Measurements from ENCODE around the gene FGF5.
A peak's percentile ranks its signal among the peaks of the same experiment; 100 is the strongest.
"Not testable (repeated sequence)": the region's sequence is repeated elsewhere in the genome, so short reads cannot be mapped to it uniquely, and the experiment has no call there.

Gene FGF5

DNA sequence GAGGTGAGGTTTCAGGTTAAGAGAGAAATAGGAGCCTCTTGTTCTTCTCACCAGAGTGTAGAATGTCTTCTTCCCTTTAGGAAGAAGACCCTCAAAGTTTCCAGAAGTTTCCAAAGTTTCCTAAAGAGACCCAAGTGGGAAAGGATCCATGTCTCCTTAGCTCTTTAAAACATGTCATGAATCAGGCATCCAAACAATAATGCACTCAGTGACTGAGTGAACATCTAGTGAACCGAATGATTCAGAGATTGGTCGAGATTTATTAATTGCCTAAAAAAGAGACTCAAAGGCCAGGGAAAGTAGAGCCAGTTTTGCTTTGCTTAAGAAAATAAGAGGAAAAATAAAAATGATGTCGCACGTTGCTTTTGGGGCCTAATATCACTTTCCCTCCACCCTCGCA is 29.4 kb downstream of the FGF5 start:
- no peak for DNase-seq (ENCODE audit: low read depth)

DNA sequence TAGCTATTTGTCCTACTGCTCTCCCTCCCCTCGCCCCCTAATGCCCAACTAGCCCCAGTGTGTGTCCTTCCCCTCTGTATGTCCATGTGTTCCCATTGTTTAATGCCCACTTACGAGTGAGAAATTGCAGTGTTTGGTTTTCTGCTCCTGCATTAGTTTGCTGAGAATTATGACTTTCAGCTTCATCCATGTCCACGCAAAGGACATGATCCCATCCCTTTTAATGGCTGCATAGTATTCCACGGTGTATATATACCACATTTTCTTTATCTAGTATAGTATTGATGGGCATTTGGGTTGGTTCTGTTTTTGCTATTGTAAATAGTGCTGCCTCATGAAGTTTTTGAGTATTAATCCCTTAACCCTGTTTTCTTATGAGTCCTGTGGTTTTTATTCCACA is 35.4 kb downstream of the FGF5 start:
- no peak for DNase-seq (ENCODE audit: low read depth)

DNA sequence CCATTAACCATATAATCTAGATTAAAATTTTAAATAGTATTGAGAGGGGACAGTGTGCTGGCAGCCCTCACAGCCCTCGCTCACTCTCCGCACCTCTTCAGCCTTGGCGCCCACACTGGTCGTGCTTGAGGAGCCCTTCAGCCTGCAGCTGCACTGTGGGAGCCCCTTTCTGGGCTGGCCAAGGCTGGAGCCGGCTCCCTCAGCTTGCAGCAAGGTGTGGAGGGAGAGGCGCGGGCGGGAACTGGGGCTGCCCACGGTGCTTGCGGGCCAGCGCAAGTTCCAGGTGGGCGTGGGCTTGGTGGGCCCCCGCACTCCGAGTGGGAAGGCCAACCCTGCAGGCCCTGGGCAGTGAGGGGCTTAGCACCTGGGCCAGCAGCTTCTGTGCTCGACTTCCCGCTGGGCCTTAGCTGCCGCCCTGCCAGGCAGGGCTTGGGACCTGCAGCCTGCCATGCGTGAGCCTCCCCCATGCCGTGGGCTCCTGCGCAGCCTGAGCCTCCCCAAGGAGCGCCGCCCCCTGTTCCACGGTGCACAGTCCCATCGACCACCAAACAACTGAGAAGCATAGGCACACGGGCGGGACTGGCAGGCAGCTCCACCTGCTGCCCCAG is 36.3 kb downstream of the FGF5 start:
- DNase-seq (ENCODE audit: low read depth) = no peak

DNA sequence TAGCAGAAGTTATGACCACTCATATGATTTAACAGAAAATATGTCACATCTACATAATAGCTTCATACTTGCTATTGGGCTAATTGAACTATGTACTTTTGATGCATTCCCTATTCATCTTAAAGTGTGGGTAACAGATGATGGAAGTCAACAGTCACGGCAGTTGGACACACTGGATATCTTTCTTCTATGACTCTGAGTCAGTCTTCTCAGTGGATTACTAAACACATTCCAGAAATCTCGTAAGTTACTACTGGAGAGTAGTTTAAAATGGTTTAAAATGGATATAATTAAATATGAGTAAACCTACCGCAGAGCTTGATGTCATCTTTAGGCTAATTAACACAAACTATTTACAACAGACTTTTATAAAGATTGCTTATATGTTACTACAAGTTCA is 39.0 kb downstream of the FGF5 start:
- DNase-seq (ENCODE audit: low read depth) = no peak

DNA sequence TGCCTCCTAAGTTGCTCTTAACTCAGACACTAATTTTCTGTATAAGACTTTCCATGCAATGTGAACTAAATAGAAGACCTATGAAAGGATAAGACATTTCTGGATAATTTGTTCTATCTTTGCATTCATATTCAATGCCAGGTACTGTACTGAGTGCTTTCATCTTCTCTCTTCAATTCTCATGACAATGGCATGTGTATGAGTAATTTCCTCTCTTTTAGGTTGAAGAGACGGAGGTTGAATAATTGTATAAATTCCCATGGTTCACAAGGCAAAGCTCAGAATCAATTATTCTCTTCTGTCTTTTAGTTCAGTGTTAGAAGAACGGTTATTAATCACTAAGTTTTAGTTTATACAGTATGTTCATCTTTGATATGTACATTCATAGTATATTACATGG is 39.8 kb downstream of the FGF5 start:
- DNase-seq (ENCODE audit: low read depth) = no peak

DNA sequence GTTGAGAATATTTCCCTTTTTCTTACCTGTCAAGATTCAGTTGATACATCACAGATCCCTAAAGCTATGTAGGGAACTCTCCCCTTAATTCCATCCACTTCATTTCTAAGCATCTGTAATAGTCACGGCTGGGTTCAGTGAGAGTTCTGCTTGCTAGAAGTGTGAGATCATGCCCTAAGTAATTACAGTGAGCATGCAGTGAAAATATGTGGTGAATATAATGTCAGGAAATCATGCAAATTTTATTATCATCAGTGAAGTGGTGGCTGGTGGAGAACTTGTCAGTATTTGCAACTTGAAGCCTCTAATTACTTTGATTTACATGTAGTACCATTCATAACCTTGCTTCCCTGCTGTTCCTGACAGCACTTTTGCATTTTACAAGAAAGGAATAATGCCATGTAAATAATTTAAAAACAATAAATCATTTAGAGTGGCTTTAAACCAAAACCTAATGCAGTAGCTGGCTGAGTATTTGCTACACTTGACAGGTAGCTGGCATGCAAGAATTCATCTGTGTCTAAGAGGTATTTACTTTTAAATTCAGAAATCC is 40.8 kb downstream of the FGF5 start:
- no peak for DNase-seq (ENCODE audit: low read depth)

DNA sequence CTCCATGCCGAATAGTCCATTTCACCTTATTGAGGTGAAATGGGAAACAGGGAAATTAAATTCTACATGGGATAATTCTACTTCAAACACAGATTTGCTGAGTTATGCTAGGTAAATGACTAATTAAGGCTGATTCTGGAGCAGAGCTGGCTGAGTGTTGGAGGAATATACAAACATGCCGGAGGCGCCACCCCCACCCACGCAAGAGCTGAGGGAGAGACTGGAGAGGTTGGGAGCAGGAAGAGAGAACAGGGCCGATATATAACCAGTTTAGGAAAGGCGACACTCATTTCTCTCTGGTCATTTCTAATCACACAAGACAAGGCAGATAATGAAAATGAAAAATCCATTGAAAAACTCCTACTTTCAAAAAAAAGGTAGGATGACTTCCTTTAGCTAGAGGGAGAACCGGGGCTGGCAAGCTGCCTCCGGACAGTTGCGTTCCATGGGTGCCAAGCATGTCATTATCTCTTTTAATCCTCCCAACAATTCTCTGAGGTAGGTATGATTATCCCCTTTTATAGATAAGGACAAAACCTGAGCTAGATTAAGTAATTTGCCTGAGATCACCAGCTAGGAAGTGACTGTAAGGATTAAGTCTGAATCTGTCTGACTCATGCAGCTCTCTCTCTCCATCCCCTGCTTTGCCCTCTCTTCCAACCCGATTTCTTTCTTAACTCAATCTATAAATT is 41.5 kb downstream of the FGF5 start:
- DNase-seq (ENCODE audit: low read depth) = no peak

DNA sequence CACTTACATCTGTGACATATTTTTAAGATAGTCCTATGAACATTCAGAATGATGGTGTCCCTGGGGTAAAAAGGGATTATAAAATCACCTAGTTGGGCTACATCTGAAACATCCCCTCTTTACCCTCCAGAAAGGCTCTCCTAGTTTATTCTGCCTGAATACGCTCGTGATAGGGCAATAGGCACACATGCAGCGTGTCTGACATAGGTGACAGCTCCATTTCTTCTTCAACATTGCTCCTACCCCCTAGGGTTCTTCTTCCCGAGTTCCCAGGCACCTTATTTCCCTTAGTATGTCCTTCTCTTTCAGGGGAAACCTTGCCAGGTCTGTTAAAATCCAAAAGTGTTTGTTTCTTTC is 42.0 kb downstream of the FGF5 start:
- no peak for DNase-seq (ENCODE audit: low read depth)

DNA sequence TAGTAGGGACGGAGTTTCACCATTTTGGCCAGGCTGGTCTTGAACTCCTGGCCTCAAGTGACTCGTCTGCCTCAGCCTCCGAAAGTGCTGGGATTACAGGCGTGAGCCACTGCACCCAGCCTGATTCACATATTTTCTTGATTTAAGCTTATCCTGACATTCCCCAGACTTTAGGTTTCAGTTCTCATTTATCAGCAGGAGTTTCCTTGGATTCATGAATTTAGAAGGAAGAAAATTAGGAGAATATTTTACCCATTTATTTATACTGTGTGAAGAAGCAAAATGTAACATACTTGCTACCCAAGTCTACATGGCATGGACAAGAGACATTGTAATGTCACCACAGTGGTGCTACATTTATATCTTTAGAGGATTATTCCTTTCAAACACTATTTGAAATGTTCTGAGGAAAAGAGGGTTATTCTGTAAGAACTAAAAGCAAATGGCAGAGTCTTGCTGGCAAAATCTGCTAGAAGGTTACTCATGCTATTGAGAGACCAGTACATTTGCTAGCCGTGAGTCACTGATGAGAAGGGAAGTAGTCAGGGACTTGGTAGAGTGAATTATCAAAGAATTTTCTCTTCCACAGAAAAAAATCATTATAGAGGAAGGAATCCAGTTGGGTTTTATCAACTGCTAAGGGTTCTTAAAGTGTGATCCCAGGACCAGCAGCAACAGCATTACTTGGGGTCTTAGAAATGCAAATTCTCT is 43.0 kb downstream of the FGF5 start:
- DNase-seq (ENCODE audit: low read depth) = no peak

DNA sequence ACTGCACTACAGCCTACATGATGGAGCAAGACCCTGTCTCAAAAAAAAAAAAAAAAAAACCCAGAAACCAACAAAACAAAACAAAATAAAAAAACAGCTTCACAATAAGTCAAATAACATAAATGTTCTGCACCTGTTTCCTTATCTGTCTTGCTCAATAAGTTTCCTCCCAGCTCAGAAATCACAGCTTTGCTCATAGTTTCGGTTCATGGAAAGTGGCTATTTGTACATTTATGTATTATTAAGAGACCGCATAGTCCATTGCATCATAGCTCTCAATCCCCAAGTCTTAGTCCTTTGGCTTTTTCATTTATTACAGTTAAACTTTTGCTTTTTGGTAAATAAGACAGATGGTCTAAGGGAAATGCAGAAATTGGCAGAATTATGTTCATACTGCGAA is 44.7 kb downstream of the FGF5 start:
- DNase-seq (ENCODE audit: low read depth) = no peak

DNA sequence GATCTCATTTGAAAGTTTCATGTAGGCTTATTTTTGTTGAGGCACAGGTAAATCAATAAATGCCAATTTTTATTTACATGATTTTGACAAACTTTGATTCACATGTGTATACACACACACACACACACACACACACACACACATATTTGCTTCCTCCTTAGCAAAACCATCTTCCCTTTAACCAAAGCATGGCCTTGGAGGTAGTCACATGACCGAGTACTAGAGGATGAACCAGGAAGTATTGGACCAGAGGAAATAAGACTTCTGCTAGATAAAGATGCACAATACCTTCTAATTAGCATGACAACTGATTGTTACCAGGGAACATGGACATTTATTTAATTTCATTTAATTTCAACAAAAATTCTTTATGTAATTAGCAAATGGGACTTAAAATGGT is 45.7 kb downstream of the FGF5 start:
- DNase-seq (ENCODE audit: low read depth) = no peak

DNA sequence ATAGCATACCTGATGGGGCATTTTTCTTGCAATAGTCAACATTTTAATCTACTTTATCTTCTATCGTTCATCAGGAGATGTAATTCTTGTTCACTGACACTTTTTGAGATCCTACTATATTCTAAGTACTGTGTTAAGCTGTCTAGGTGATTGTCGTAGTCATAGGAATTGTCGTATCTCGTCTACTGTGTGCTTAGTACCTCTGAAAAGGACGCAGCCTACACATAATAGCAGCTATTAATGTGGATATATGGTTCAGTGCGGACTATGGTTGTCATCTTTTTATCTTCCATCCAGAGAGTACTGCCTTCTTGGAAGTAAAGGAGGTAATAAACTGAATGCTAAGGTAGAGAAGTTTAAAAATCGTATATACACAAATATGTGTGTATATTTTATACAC is 47.2 kb downstream of the FGF5 start:
- no peak for DNase-seq (ENCODE audit: low read depth)

DNA sequence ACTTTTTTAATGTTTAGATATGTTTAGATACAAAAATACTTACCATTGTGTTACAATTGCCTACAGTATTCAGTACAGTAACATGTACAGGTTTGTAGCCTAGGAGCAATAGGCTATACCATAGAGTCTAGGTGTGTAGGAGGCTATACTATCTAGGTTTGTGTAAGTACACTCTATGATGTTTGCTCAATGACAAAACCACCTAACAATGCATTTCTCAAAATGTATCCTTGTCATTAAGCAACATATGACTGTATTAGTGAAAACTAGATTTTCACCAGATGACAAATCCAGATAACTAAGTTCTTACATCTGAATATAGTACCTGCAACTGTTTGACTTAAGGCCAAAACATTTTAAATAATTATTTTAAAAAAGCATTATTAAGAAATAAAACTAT is 49.4 kb downstream of the FGF5 start:
- DNase-seq (ENCODE audit: low read depth) = not testable (repeated sequence)

DNA sequence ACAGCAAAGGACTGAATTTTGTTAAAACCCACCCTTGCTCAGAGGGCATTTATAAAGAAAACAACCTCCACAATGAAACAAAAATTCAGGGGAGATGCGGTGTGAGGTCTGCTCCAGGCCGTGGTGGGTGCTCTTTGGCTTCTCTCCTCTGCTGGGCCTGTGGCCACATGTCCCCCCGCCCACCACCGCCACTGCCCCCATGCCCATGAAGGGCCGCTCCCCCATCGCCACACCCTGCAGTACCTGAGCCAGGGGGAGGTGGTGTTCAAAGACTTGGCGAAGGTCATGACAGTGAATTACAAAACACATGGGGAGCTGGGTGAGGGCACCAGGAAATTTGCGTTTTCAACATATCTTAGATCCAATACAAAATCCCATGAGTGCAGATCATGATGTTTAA is 54.9 kb downstream of the FGF5 start:
- DNase-seq (ENCODE audit: low read depth) = no peak

DNA sequence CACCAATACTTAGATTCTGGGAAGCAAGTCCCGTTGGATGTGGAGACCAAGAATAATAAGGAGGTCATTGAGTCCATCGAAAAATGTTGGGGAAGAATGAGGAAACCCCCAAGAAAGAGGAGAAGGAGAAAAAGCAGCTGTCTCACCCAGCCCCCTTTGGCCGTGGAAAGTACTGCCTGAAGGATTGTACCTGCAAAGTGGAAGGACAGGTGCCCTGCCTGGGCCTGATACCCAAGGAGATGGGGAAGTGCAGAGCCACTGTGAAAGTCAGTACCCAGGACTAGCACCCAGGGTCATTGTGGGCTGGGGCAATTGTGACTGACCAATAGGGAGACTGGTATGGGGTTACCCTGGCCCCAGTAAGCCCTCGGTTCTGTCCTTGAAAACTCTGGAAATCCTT is 55.3 kb downstream of the FGF5 start:
- DNase-seq (ENCODE audit: low read depth) = no peak

DNA sequence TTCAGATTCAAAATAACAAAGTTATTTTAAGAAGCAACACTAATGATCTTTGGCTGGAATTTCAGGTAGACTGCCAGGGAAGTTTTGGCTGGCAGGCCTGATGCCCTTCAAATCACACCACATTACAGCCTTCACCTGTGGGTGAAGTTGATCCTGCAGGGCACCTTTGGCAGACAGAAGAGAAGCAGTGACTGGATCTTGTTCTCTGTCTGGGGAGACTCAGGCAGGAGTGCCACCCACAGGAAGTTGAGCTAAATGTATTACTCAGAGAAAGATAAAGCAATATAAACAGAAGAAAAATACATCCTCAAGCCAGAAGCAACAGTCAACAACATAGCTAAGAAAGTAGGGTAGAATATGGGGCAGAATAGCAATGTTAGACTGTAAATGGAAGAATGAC is 56.3 kb downstream of the FGF5 start:
- DNase-seq (ENCODE audit: low read depth) = no peak

DNA sequence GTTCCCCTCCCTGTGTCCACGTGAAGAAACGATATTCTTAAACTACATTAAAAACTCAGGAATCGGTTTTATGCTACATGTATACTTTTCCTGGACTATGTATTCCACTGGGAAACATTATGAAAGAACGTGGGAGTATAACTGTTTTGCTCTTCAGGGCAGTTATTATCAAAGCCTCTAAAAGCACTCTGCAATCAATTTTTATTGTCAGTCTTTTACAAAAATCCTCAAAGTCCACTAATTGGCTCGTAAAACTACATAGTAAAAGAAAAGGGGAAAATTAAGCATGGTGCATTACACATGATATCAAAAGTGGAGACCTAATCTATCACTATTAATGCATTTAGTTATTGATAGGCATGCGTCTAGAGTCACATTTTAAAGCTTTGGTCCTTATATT is 57.7 kb downstream of the FGF5 start:
- no peak for DNase-seq (ENCODE audit: low read depth)

DNA sequence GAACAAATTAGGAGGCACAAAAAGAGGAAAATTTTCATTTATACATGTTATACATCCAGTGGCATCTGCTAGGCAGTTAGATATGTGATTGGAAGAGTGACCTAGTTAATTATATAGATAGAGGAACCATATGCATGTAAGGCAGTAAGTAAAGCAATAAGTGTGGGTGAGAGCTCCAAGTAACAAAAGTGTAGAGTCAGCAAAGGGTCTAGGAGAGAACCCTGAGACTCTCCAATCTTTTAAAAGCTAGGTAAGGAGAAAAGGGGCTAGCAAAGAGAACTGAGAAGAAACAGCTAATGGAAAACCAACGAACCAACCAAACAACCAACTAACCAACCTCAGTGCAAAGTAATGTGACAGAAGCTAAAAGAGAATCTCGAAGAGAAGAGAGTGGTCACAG is 65.2 kb downstream of the FGF5 start:
- DNase-seq (ENCODE audit: low read depth) = no peak

DNA sequence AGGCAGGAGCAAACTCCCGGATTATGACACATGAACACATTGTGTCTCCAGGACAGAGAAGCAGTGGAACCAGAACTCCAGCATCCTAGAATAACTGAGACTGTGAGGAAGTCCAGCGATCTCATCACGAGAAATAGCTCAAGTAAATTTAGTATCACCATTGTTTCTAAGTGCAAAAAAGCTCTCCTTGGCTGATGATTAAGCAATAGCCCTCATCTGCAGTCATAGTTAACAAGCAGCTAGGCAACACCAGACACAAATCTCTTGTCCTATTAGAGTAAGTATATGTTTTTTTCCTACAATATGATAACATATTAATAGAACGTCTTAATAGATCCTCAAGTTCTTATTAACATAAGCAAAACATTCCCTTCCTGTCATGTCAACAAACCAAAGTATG is 66.7 kb downstream of the FGF5 start:
- no peak for DNase-seq (ENCODE audit: low read depth)

DNA sequence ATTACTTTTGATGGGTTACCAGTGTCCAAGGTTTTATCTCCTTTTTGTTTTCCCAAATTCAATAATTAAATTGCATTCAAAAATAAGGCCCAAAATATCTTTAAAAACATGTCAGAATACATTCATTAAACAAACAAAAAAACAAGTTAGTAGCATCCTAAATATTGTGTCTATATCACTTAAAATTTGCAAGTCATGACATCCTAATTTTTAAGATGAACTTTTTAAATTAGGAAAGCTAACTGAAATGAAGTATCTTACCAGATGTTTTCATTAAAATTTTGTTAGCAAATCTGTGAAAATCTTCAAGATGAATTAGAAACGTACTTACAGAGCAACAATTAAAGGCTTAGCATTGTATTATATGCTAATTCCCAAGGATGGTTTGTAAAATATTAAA is 68.1 kb downstream of the FGF5 start:
- no peak for DNase-seq (ENCODE audit: low read depth)

DNA sequence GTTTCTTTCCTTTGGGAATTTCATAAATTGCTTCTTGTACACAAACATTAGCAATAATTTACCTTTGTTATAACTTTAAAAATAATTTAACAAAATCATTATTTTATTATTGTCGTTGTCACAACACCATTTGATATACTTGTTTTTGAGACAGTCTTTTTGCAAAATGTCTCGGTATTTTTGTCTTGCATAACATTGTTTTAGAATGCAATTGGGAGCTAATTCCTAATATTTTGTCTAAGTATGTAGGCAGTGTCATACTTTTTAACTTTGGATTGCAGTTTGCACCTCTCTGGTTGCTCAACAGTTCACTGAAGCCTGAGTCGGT is 68.7 kb downstream of the FGF5 start:
- no peak for DNase-seq (ENCODE audit: low read depth)

DNA sequence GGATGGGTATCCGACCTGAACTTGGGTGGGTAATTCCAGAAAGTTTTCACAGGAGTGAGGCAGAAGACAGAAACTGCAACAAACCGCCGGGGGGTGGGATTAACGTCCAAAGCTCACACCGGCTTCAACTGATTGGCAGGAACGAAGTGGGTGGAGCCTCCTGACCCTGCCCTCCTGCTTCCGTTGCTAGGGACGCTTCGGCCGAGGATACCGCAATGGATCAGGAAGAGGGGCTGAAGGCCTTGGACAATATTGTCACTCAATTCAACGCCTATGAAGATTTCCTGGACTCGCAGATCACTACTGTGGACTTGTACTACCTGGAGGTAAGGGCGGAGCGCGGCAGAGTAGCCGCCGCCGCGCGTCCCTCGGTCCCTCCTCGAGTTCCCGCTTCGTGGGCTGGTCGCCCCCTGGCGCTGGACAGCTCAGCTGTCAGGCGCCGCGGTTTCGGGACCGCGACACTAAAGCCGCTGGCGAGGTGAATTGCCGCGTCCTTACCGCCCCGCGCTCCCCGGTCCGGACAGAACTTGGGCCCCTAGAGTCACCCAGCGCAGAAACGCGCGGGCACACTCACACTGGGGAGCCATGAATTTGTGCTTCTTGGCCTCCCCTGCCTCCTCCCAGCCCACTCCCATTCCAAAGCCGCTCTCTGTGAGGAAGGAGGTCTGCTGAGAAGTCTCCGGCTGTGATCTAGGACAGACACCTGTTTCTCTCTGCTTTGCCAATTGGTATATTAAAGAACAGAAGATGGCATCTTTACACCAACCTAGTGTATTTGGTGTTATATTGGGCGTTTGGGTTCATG is 69.3 kb downstream of the FGF5 start, which contains the start of gene CFAP299:
Gene CFAP299, plus strand, starts transcription at position 177 of the 805 bp plus-strand sequence.
- peak; percentile 66 for DNase-seq (ENCODE audit: low read depth)

DNA sequence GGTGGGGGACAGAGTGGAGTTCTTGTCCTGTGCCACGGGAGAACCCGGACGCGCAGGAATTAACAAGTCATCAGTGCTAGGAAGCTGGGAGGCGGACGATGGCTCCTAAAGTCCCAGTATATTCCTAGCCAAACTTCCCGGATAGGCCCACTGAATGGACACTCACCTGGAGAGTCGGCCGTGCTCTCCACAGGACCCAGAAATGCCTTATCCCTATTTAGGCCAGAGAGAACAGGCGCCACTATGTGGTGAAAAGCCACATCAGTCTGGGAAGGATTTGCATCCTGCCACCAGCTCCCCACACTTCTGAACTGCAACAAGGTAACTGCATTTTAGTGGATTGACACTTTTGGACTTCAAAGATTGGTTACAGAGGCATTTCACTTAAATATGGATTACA is 70.1 kb downstream of the FGF5 start:
- no peak for DNase-seq (ENCODE audit: low read depth)
